Muscle of arm (tissue), 12 donors: ENCODE data around the gene LITAF. TPM values are rescaled to one million over a fixed set of nuclear protein-coding genes. Genes with fewer than 3 reads are reported as not detected.
"Not testable (repeated sequence)": the region's sequence is repeated elsewhere in the genome, so short reads cannot be mapped to it uniquely, and the experiment has no call there.

ENCODE experiments used
- DNase-seq: peaks from one replicate; pipeline ENCODE4 v3.0.0-alpha.2; 2013
- polyA plus RNA-seq, 12 donors: library from polyadenylated mRNA; unstranded; fragments of 120-200 nt; gene quantifications; one replicate each; pipeline ENCODE4 v1.2.1, GENCODE V29; 2013; ENCODE audit not compliant: insufficient read length in 12 of 12

Gene LITAF
- polyA plus RNA-seq, 12 donors, result 22.5 to 318 (median 41.0) TPM

GRCh38 chr16:11529285-11529684 lies 57.4 kb downstream of the LITAF start:
- no peak for DNase-seq

GRCh38 chr16:11528053-11528452 lies 58.7 kb downstream of the LITAF start:
- no peak for DNase-seq

GRCh38 chr16:11526655-11527350 lies 59.9 kb downstream of the LITAF start:
- DNase-seq, result no peak

GRCh38 chr16:11524098-11524760 lies 62.5 kb downstream of the LITAF start:
- no peak for DNase-seq

DNA sequence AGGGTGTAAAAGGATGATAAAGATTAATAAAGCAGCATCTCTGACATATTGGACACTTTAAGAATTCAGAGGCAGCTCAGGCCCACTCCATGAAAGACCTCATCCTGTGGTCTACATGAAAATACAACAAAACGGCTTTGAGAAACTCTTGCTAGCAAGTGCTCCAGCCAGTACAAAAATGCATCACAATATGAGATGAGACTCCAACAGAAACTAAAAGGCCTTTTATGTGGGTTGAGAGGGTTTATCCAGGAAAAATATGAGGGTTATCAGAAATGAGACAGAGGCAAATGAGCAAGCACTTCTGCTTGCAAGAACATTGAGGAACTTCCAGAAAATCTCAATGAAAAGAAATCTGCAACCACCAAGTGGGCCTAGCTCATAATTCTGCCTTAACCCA lies 65.7 kb downstream of the LITAF start:
- DNase-seq, result no peak

GRCh38 chr16:11520442-11520841 lies 66.3 kb downstream of the LITAF start:
- DNase-seq, result no peak

DNA sequence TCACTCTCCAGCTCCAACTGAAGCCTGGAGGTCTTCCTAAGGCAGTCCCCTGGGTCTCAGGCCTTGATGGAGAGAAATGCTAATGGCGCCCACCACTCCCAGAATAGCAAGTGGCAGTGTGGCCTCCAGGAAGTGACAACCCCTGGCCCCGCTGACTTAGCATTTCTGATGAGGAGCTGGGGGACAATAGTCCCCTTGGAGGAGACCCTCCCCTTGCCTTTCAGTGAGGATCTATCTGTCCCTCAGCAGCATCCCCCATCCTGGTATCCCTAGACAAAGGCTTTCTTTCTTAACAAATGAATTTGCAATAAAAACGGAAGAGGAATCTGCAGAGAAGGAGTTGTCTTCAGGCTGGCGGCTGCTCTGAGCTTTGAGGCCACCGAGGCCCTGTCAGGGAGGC lies 68.8 kb downstream of the LITAF start:
- DNase-seq, result no peak

DNA sequence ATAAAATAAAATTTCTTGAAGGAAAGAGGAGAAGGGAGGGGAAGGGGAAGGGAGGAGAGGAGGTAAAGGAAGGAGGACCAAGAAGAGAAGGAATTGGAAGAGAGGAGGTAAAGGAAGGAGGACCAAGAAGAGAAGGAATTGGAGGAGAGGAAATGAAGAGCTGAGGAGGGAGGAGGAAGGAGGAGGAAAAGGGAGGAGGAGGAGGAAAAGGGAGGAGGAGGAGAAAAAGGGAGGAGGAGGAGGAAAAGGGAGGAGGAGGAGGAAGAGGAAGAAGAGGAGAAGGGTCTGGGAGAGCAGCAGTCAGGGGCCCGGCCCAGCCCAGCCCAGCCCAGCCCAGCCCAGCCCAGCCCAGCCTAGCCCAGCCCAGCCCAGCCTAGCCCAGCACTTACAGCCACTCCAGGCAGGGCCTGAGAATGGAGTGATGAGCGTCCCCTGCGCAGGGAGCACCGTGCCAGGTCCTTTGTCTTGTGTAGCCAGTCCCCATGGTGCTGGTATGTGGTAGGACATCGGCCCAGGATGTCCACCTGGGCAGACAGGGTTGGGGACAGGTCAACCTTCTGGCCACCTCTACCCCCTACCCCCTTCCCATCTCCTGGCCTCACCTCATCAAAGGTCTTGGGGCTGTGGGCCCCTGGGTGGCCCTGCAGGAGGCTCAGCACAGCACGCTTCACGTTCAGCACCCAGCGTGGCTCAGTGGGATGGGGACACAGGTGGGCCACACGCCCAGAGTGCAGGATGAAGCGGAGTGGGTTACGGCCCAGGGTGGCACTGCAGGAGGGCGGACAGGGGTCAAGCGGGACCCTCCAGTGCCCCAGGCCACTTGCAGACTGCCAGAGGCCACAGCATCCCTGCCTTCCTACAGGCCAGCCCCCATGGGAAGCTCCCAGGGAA lies 70.9 kb downstream of the LITAF start:
- DNase-seq, result no peak

DNA sequence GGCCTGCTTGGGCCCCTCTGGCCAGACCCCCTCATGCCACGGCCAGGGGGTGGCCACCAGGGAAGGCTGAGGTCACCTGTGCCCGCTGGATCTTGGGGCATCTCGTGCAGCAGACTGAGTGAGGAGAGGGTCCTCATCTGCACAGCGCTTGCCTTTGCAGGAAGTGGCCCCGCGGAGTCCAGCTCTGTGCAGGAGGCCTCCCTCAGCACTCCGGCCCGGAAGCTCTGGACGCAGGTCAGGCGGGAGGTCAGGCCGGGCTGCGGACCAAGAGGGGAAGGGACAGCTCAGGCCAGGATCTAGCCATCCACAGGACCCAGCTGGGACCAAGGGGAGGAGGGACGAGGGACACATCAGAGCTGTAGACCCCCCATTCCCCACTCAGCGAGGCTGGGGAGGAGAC lies 72.4 kb downstream of the LITAF start:
- DNase-seq, result no peak

GRCh38 chr16:11513366-11513765 lies 73.4 kb downstream of the LITAF start:
- not testable (repeated sequence) for DNase-seq

DNA sequence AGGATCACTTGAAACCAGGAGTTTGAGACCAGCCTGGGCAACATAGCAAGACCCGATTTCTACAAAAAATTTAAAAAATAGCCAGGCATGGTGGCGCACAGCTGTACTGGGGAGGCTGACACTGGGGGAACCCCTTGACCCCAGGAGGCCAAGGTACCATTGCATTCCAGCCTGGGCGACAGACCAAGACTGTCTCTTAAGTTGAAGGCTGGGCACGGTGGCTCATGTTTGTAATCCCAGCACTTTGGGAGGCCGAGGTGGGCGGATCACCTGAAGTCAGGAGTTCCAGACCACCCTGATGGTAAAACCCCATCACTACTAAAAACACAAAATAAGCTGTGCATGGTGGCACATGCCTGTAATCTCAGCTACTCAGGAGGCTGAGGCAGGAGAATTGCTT lies 74.9 kb downstream of the LITAF start:
- DNase-seq, result no peak

GRCh38 chr16:11511328-11511727 lies 75.4 kb downstream of the LITAF start:
- no peak for DNase-seq

DNA sequence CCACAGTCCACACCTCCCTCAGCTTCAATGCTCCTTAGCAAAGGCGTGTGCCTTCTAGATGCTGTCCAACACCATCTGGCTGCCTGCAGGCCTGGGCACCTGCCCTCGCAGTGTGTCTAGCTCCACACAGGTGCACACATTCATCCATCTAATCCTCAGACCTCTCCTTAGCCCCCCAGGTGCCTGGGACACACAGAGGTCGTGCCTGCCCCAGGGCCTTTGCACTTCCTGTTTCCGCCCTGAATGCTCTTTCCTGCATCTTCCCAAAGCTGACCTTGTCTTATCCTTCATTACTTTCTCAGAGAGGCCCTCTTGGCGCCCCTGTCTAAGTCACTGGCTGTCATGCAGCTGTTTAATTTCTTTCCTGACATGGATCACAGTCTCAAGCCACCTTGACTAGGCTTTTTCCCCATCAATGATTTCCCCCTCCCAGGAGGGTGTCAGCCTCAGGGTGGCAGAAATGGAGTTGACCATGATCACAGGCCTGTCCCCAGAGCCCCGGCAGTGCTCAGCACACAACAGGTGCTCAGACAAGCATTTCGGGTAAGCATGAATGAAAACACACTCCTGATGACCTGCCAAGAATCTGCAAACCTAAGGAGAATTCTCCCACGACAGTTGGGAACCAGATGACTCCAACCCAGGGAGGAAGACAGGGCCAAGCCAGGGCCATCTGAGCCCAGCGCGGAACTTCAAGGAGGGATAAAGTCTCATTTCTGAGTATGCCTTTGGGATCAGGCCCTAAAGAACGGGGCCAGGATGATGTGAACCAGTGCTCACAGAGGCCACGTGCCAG lies 76.3 kb downstream of the LITAF start:
- DNase-seq, result no peak

- DNase-seq, result no peak
These were observed 78.7 kb downstream of the LITAF start for GRCh38 chr16:11507991-11508390.

GRCh38 chr16:11507350-11507749 lies 79.4 kb downstream of the LITAF start:
- no peak for DNase-seq

DNA sequence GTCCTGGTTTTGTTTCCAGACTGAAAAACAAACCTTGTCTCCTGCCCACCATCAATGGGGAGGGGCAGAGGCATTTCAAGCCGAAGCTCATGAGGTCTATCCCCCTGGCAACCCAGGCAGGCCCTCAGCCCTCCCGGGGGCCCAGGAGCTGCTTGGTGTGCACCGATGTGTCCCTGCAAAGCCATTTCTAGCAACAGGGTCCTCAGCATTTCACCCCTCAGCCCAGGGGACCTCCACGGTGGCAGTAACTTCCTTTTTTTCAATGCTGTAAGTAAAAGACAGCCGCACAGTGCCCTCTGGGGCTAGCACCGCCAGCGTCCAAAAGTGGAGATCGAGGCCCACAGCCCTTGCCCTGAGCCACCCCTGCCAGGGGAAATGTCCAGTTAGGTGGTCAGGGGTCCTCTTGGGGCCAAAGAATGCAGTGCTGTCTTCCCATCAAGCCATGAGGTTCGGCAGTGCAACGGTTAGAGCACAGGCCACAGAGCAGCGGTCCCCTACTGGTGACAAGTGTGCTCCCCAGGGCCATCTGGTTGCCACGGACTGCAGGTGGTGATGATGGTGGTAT lies 79.9 kb downstream of the LITAF start:
- DNase-seq, result no peak

GRCh38 chr16:11504261-11504660 lies 82.5 kb downstream of the LITAF start:
- DNase-seq, result not testable (repeated sequence)

GRCh38 chr16:11503566-11503965 lies 83.2 kb downstream of the LITAF start:
- DNase-seq, result no peak

DNA sequence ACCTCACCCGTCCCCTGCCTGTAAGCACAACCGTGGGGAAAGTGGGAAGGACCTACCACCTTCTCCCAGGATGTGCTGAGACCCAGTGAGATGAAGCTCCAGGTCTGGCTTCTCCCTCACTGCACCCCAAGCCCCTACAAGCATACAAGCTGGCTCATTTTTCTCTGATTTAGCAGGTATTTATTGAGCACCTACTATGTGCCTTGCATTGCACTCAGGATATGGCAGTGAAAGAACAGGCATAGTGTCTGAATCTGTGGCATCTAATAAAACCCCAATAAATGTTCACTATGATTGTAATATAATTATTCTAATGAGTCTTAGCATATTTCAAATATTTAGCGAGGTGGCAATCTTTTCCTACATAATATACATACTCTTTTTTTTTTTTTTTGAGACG lies 84.5 kb downstream of the LITAF start:
- DNase-seq, result no peak

DNA sequence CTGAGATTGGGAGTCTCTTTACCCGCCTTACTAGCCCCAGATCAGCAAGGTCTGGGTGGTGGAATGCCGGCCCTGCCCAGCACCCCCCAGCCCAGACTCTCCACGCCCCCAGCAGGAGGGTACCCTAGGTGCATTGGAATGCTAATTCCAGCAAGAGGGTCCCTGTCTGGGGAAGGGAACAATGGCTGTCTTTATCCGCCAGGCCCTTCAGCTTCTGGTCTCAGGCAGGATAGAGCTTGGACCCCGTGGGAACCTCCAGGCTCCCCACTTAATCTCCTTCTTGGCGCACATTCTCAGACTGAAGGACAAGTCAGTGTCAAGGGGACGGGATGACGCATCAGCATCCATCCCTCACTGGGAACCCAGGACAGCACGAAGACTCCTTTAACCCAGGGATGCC lies 85.1 kb downstream of the LITAF start:
- no peak for DNase-seq

GRCh38 chr16:11500700-11501346 lies 85.9 kb downstream of the LITAF start:
- DNase-seq, result no peak
